HG02885 (cell line): ENCODE data around the gene MAPKAP1.
"Not testable (repeated sequence)": the region's sequence is repeated elsewhere in the genome, so short reads cannot be mapped to it uniquely, and the experiment has no call there.

Source experiments
- ATAC-seq: cut with Tn5 transposase; IDR thresholded peaks from one replicate; pipeline ENCODE4 v1.9.1; 2021; ENCODE audit warnings: mild to moderate bottlenecking; ENCODE audit not compliant: unreplicated experiment, poor library complexity

Gene MAPKAP1

GRCh38 chr9:125405938-125406809, 300.8 kb downstream of the MAPKAP1 start:
- ATAC-seq = no peak

- no peak for ATAC-seq
Observed at GRCh38 chr9:125404733-125405132, 302.3 kb downstream of the MAPKAP1 start.

- ATAC-seq = no peak
Observed at GRCh38 chr9:125400725-125401716, 306.0 kb downstream of the MAPKAP1 start.

- ATAC-seq = not testable (repeated sequence)
Observed at GRCh38 chr9:125400232-125400631, 306.8 kb downstream of the MAPKAP1 start.

- ATAC-seq = no peak
Observed at GRCh38 chr9:125399666-125400065, 307.3 kb downstream of the MAPKAP1 start.

GRCh38 chr9:125399165-125399564, 307.8 kb downstream of the MAPKAP1 start:
- ATAC-seq = no peak

- ATAC-seq = no peak
Observed at GRCh38 chr9:125398243-125398642, 308.8 kb downstream of the MAPKAP1 start.

GRCh38 chr9:125397736-125398135, 309.3 kb downstream of the MAPKAP1 start:
- ATAC-seq = no peak

- ATAC-seq = no peak
Observed at GRCh38 chr9:125396799-125397198, 310.2 kb downstream of the MAPKAP1 start.

- no peak for ATAC-seq
Observed at GRCh38 chr9:125393426-125393825, 313.6 kb downstream of the MAPKAP1 start.

GRCh38 chr9:125391704-125392103, 315.3 kb downstream of the MAPKAP1 start:
- no peak for ATAC-seq

- no peak for ATAC-seq
Observed at GRCh38 chr9:125388978-125389377, 318.0 kb downstream of the MAPKAP1 start.

GRCh38 chr9:125387861-125388524, 319.0 kb downstream of the MAPKAP1 start:
- ATAC-seq = no peak
